Measurements from ENCODE around the gene AKR1C8.

DNA sequence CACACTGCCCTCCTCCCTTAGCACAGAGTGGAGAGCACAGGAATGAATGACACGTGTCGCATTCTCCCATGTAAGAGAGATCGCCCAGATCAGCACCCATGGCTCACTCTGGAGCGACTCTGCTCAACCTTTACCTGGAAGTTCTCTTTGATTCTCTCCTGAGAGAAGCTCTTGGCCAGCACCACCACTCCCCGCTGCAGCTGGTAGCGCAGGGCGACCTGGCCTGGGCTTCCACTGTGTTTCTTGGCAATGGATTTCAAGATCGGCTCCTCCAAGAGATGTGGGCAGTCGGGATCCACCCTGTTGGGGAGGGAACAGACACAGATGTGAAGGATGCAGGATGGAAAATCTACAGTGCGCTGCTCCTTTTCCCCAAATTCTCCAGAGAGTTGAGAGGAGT lies 27.4 kb downstream of the AKR1C8 start:
- TF ChIP-seq EZH2 (IDR thresholded peaks at IDR 0.05; ENCODE audit: low read length, missing control alignments): no peak
- TF ChIP-seq, protein P1, sequence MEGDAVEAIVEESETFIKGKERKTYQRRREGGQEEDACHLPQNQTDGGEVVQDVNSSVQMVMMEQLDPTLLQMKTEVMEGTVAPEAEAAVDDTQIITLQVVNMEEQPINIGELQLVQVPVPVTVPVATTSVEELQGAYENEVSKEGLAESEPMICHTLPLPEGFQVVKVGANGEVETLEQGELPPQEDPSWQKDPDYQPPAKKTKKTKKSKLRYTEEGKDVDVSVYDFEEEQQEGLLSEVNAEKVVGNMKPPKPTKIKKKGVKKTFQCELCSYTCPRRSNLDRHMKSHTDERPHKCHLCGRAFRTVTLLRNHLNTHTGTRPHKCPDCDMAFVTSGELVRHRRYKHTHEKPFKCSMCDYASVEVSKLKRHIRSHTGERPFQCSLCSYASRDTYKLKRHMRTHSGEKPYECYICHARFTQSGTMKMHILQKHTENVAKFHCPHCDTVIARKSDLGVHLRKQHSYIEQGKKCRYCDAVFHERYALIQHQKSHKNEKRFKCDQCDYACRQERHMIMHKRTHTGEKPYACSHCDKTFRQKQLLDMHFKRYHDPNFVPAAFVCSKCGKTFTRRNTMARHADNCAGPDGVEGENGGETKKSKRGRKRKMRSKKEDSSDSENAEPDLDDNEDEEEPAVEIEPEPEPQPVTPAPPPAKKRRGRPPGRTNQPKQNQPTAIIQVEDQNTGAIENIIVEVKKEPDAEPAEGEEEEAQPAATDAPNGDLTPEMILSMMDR (conservative IDR thresholded peaks at IDR 0.05 in 1 of 2, IDR thresholded peaks at IDR 0.05 in 1 of 2; ENCODE audit: low read depth in 1 of 2, low read length in 2 of 2): no peak

Measured in fibroblast of lung (primary cell).